WTC11 (cell line): ENCODE results near the gene KLHL33. TPM values are rescaled to one million over a fixed set of nuclear protein-coding genes. Genes with fewer than 3 reads are reported as not detected.
A peak's percentile ranks its signal among the peaks of the same experiment; 100 is the strongest.

Experiments used
- ATAC-seq: fragments of 200-7000 bp; cut with Tn5 transposase; 2 replicates; pipeline ENCODE4 v1.10.0; 2021; ENCODE audit warnings: mild to moderate bottlenecking, moderate library complexity
- Bru-seq: library from RNA; stranded (reverse); fragments of 400-500 nt; gene quantifications from one replicate; lab custom pipeline; 2021; lab: Mats Ljungman, UMichigan
- CTCF ChIA-PET: fragments of 300-600 bp; sonication (Branson Sonifier 250); formaldehyde crosslinking; loops from one replicate; lab custom pipeline; 2021; ENCODE audit warnings: antibody characterized with exemption; lab: Charles Lee
- POLR2A ChIA-PET: fragments of 350-600 bp; sonication (Branson Sonifier 250); formaldehyde crosslinking; loops from one replicate; lab custom pipeline; 2021; ENCODE audit warnings: antibody characterized with exemption; lab: Charles Lee
- DNase-seq: peaks from one replicate; pipeline ENCODE4 v3.0.0; 2021; ENCODE audit warnings: low spot score
- H3K27ac Mint-ChIP-seq: 2 replicates; pipeline ENCODE4 v1.8.0; 2021; ENCODE audit warnings: mixed read lengths
- H3K27me3 Mint-ChIP-seq: 2 replicates; pipeline ENCODE4 v1.8.0; 2021; ENCODE audit warnings: low read depth, mild to moderate bottlenecking, moderate library complexity, mixed read lengths
- H3K36me3 Mint-ChIP-seq: 2 replicates; pipeline ENCODE4 v1.8.0; 2021; ENCODE audit warnings: mixed read lengths
- H3K4me1 Mint-ChIP-seq: 2 replicates; pipeline ENCODE4 v1.8.0; 2022; ENCODE audit warnings: mixed read lengths
- H3K4me3 Mint-ChIP-seq: 2 replicates; pipeline ENCODE4 v1.8.0; 2021; ENCODE audit warnings: mild to moderate bottlenecking, moderate library complexity, mixed read lengths
- H3K9me3 Mint-ChIP-seq: 2 replicates; pipeline ENCODE4 v1.8.0; 2021; ENCODE audit warnings: mixed read lengths
- ELF4 ChIP-seq: sonication (generic); formaldehyde crosslinking; IDR thresholded peaks from 2 replicates; pipeline ENCODE4 v1.8.1; 2022; ENCODE audit warnings: low read depth, mild to moderate bottlenecking, moderate library complexity, missing genetic modification reagents
- GRHL2 ChIP-seq: fragments of 250-450 bp; sonication (Bioruptor Pico); IDR thresholded peaks from 2 replicates; pipeline ENCODE4 v1.8.0; 2022; ENCODE audit warnings: mild to moderate bottlenecking, moderate library complexity; ENCODE audit not compliant: insufficient replicate concordance, severe bottlenecking
- JUN ChIP-seq: sonication (generic); formaldehyde crosslinking; IDR thresholded peaks from 2 replicates; pipeline ENCODE4 v1.8.0; 2023; ENCODE audit warnings: mild to moderate bottlenecking, missing genetic modification reagents
- NFE2L1 ChIP-seq: sonication (generic); formaldehyde crosslinking; IDR thresholded peaks from 2 replicates; pipeline ENCODE4 v1.8.1; 2023; ENCODE audit warnings: missing genetic modification reagents
- NR2C2 ChIP-seq: sonication (generic); formaldehyde crosslinking; IDR thresholded peaks from 2 replicates; pipeline ENCODE4 v1.8.0; 2022; ENCODE audit warnings: mild to moderate bottlenecking, missing genetic modification reagents
- NR3C1 ChIP-seq: sonication (generic); formaldehyde crosslinking; conservative IDR thresholded peaks from 2 replicates; pipeline ENCODE4 v1.8.1; 2023; ENCODE audit warnings: low read depth, mild to moderate bottlenecking, missing genetic modification reagents
- SMAD4 ChIP-seq: sonication (generic); formaldehyde crosslinking; IDR thresholded peaks from 2 replicates; pipeline ENCODE4 v1.8.0; 2022; ENCODE audit warnings: mild to moderate bottlenecking, missing genetic modification reagents
- TEAD4 ChIP-seq: sonication (generic); formaldehyde crosslinking; IDR thresholded peaks from 2 replicates; pipeline ENCODE4 v1.8.0; 2022; ENCODE audit warnings: mild to moderate bottlenecking, missing genetic modification reagents
- ZNF138 ChIP-seq: sonication (generic); formaldehyde crosslinking; conservative IDR thresholded peaks from 2 replicates; pipeline ENCODE4 v1.8.1; 2022; ENCODE audit warnings: mild to moderate bottlenecking, moderate library complexity, missing genetic modification reagents
- ZNF423 ChIP-seq: fragments of 250-450 bp; sonication (Bioruptor Pico); IDR thresholded peaks from 2 replicates; pipeline ENCODE4 v2.1.2; 2022; ENCODE audit warnings: mild to moderate bottlenecking, moderate library complexity
- long read RNA-seq, 3 experiments: library from RNA in 1 of 3; library from capped mRNA in 1 of 3; library from polyadenylated mRNA in 1 of 3; unstranded in 2 of 3; stranded (forward) in 1 of 3; transcript quantifications; one replicate each; pipeline ENCODE4 v2.0.0, GENCODE V29; 2021
- total RNA-seq: library from RNA; stranded (reverse); gene quantifications from 3 replicates; pipeline ENCODE4 v1.2.3, GENCODE V29; 2021
- TF ChIP-seq, protein P1 (sequence below): sonication (generic); formaldehyde crosslinking; IDR thresholded peaks from 2 replicates; pipeline ENCODE4 v1.8.1; 2022; ENCODE audit warnings: mild to moderate bottlenecking, moderate library complexity, missing genetic modification reagents
- TF ChIP-seq, protein P2 (sequence below): sonication (generic); formaldehyde crosslinking; IDR thresholded peaks from 2 replicates; pipeline ENCODE4 v1.8.0; 2023; ENCODE audit warnings: mild to moderate bottlenecking, missing genetic modification reagents
- TF ChIP-seq, protein P3 (sequence below): sonication (generic); formaldehyde crosslinking; IDR thresholded peaks from 2 replicates; pipeline ENCODE4 v1.8.0; 2022; ENCODE audit warnings: mild to moderate bottlenecking, missing genetic modification reagents
- TF ChIP-seq, protein P4 (sequence below): fragments of 250-450 bp; sonication (Bioruptor Pico); IDR thresholded peaks from 2 replicates; pipeline ENCODE4 v1.9.0; 2021; ENCODE audit warnings: mild to moderate bottlenecking

KLHL33 gene, protein sequence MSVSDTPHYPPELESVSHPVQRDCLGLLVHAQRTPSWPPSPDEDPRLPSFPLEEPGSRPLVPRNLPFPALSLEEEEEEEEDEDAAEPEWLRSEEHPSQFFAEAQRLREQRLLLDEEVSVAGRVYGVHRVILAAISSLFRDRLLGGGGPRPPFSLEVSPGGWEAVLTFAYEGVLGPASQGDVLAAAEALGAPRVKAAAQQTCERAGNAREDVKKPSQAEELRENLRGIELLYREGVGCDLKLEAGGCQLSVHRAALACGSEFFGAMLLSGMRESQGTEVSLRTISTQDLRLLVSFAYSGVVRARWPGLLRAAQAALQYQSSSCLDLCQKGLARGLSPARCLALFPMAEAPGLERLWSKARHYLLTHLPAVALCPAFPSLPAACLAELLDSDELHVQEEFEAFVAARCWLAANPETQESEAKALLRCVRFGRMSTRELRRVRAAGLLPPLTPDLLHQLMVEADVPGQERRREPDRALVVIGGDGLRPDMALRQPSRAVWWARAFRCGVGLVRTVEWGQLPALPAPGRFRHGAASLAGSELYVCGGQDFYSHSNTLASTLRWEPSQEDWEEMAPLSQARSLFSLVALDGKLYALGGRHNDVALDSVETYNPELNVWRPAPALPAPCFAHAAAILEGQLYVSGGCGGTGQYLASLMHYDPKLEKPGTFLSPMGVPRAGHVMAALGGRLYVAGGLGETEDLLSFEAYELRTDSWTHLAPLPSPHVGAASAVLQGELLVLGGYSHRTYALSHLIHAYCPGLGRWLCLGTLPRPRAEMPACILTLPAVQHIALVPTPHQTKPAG
- total RNA-seq: 0.07 to 0.18 TPM (median 0.17 TPM) in 3 replicates
- percentile 18 among the genes with signal in this experiment for Bru-seq, nascent RNA
- long read RNA-seq, experiment 1, partial matches to known transcripts: 0 of 1 reads
- long read RNA-seq, experiment 1, other reads (novel, unspliced or antisense): 1 of 1 reads
- long read RNA-seq, experiment 2: 0 reads
- long read RNA-seq, experiment 3: 0 reads

DNA sequence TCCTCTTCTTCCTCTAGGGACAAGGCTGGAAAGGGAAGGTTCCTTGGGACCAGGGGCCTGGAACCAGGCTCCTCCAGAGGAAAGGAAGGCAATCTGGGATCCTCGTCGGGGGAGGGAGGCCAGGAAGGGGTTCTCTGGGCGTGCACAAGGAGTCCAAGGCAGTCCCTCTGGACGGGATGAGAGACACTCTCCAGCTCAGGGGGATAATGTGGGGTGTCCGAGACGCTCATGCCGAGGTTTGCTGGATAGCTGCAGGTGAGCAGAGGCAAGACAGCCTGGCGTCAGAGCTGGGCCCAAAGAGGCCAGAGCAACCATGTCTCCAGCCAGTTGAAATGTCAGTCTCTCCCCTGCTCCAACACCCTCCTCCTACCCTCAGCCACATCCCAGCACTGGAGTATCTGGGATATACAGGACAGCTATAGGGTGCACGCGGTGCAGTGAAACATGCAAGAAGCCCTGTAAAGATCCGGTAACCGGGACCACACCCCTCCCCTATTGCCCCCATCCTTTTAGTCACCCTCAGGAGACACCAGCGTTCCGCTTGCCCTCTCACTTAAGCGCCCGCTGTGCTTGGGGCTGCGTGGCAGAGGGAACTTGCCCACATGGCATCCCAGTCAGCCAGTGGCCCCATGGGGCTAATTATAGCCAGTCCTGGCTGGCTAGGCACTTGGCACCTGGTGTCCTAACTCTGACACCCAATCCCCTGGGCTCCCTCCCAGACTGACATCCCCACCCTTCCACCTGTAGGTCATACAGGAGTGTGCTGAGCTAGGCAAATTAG is at the start of gene KLHL33:
KLHL33 (minus strand) TSS at position 585 of the 781 bp plus-strand sequence; CDS start at position 230, 355 bp downstream.
- no peaks in the 10 kb centered on the region for H3K9me3 Mint-ChIP-seq
- peak within 1 kb of the TSS; percentile 73 for H3K4me3 Mint-ChIP-seq
- H3K4me1 Mint-ChIP-seq: peaks cover 13% of the 10 kb centered on the region
- no peaks in the 10 kb centered on the region for H3K36me3 Mint-ChIP-seq
- H3K27ac Mint-ChIP-seq: no peak within 1 kb of the TSS
- ChIA-PET CTCF (interaction anchor here (0.6 to 2.4 kb wide), 3 partner anchors 12 to 177 kb away, joined by 3 to 21 read pairs (median 4); no protein-coding TSS in a partner anchor), POLR2A (interaction anchor here (0.7 to 1.5 kb wide), 3 partner anchors 19 to 92 kb away, joined by 4 to 8 read pairs (median 8); partner anchors contain the start of genes APEX1, OSGEP, PARP2 and PIP4P1)
- peak; percentile 18 for ATAC-seq
- H3K27me3 Mint-ChIP-seq: peaks cover 34% of the 10 kb centered on the region
- no peak for DNase-seq
- TF ChIP-seq, protein P1, sequence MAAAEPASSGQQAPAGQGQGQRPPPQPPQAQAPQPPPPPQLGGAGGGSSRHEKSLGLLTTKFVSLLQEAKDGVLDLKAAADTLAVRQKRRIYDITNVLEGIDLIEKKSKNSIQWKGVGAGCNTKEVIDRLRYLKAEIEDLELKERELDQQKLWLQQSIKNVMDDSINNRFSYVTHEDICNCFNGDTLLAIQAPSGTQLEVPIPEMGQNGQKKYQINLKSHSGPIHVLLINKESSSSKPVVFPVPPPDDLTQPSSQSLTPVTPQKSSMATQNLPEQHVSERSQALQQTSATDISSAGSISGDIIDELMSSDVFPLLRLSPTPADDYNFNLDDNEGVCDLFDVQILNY (CRISPR knock-in tag): no peak
- no peak for TF ChIP-seq ZNF423 (CRISPR knock-in tag)
- no peak for TF ChIP-seq NR3C1 (CRISPR knock-in tag)
- TF ChIP-seq, protein P2, sequence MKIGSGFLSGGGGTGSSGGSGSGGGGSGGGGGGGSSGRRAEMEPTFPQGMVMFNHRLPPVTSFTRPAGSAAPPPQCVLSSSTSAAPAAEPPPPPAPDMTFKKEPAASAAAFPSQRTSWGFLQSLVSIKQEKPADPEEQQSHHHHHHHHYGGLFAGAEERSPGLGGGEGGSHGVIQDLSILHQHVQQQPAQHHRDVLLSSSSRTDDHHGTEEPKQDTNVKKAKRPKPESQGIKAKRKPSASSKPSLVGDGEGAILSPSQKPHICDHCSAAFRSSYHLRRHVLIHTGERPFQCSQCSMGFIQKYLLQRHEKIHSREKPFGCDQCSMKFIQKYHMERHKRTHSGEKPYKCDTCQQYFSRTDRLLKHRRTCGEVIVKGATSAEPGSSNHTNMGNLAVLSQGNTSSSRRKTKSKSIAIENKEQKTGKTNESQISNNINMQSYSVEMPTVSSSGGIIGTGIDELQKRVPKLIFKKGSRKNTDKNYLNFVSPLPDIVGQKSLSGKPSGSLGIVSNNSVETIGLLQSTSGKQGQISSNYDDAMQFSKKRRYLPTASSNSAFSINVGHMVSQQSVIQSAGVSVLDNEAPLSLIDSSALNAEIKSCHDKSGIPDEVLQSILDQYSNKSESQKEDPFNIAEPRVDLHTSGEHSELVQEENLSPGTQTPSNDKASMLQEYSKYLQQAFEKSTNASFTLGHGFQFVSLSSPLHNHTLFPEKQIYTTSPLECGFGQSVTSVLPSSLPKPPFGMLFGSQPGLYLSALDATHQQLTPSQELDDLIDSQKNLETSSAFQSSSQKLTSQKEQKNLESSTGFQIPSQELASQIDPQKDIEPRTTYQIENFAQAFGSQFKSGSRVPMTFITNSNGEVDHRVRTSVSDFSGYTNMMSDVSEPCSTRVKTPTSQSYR: no peak
- TF ChIP-seq, protein P3, sequence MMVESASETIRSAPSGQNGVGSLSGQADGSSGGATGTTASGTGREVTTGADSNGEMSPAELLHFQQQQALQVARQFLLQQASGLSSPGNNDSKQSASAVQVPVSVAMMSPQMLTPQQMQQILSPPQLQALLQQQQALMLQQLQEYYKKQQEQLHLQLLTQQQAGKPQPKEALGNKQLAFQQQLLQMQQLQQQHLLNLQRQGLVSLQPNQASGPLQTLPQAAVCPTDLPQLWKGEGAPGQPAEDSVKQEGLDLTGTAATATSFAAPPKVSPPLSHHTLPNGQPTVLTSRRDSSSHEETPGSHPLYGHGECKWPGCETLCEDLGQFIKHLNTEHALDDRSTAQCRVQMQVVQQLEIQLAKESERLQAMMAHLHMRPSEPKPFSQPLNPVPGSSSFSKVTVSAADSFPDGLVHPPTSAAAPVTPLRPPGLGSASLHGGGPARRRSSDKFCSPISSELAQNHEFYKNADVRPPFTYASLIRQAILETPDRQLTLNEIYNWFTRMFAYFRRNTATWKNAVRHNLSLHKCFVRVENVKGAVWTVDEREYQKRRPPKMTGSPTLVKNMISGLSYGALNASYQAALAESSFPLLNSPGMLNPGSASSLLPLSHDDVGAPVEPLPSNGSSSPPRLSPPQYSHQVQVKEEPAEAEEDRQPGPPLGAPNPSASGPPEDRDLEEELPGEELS (CRISPR knock-in tag): no peak
- no peak for TF ChIP-seq NR2C2 (CRISPR knock-in tag)
- TF ChIP-seq JUN: no peak
- no peak for TF ChIP-seq GRHL2 (CRISPR knock-in tag)
- TF ChIP-seq ELF4 (CRISPR knock-in tag): no peak

DNA sequence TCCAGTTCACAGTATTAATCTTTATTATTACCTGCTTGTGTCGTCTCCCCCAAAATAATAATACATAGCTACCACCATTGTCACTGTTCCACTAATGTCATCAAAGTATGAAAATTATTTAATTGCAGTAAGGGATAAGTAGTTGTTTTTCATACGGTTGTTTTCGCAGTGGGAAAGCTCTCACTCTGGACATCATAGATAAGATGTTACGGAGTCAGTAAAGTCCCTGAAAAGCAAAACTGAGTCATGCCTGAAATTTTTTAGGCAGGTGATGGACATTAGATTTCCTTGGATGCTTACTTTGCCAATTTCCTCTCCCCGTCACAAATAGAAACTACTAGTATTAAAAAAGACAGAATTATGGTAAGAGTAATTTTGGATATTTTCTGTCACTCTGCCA is 46.4 kb upstream of the KLHL33 start:
- ChIA-PET CTCF (no interaction called here), POLR2A (no interaction called here)
- Mint-ChIP-seq H3K4me3 (no peak overlapping the region), H3K36me3 (peaks cover 3% of the 10 kb centered on the region), H3K4me1 (peaks cover 30% of the 10 kb centered on the region), H3K27ac (no peak overlapping the region), H3K9me3 (peaks cover 6% of the 10 kb centered on the region; the same call in 1 of the 2 replicates), H3K27me3 (no peaks in the 10 kb centered on the region)
- ATAC-seq (no peak), DNase-seq (no peak)
- TF ChIP-seq, protein P1 (CRISPR knock-in tag): no peak
- TF ChIP-seq TEAD4 (CRISPR knock-in tag) (no peak), ZNF138 (CRISPR knock-in tag) (no peak), SMAD4 (CRISPR knock-in tag) (no peak), NFE2L1 (CRISPR knock-in tag) (no peak)
- TF ChIP-seq, protein P4, sequence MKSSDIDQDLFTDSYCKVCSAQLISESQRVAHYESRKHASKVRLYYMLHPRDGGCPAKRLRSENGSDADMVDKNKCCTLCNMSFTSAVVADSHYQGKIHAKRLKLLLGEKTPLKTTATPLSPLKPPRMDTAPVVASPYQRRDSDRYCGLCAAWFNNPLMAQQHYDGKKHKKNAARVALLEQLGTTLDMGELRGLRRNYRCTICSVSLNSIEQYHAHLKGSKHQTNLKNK: no peak
- TF ChIP-seq, protein P3 (CRISPR knock-in tag): no peak
